HG02763 (cell line): ENCODE data around the gene CACNB4.
"Not testable (repeated sequence)": the region's sequence is repeated elsewhere in the genome, so short reads cannot be mapped to it uniquely, and the experiment has no call there.

ENCODE experiments used
- ATAC-seq: cut with Tn5 transposase; IDR thresholded peaks from one replicate; pipeline ENCODE4 v1.9.1; 2021; ENCODE audit warnings: mild to moderate bottlenecking, moderate library complexity; ENCODE audit not compliant: unreplicated experiment

Gene CACNB4

GRCh38 chr2:151946250-151946884 is 152.5 kb downstream of the CACNB4 start:
- ATAC-seq, result no peak

DNA sequence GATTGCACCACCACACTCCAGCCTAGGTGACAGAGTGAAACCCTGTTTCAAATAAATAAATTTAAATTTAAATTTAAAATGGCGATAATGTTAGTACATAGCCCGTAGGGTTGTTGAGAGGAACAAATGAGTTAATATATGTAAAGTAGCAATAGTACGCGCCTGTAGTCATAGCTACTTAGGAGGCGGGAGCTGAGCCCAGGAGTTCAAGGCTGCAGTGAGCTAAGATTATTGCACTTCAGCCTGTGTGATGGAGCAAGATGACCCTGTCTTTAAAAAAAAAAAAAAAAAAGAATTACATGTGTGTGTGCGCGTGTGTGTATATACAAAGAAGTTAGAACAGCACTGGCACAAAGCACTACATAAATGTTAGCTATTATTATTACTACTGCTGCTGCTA is 153.2 kb downstream of the CACNB4 start:
- ATAC-seq, result no peak

DNA sequence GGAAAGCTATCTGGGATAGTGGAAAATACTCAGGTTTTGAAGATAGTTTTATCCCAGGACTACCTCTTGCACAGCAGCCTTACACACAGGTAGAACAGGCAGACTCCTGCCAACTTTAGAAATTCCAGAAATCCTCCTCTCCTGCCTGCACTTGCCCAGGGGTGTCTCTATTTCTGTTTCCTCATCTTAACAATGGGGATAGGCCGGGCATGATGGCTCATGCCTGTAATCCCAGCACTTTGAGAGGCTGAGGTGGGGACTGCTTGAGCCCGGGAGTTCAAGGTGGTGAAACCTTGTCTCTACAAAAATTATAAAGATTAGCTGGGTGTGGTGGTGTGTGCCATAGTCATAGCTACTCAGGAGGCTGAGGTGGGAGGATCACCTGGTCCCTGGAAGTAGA is 153.7 kb downstream of the CACNB4 start:
- ATAC-seq, result no peak

DNA sequence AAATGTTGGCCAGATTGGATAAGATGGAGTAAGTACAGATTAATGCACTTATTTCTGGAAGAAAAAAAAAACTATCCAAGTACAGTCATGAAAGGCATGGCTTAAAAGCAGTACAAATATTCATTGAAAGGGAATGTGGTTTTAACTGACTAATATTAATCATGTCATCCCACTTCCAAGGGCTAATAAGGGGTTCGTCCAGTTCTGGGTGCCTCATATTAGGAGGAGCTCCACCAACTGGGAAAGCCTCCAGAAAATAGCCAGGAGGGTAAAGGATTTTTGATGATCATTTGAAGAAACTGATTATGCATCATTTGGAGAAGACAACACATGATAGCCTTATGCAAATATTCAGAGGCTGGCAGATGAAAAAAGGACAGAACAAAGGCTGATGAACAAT is 155.4 kb downstream of the CACNB4 start:
- ATAC-seq, result no peak

- ATAC-seq, result not testable (repeated sequence)
Observed at GRCh38 chr2:151942540-151943205, 156.2 kb downstream of the CACNB4 start.

DNA sequence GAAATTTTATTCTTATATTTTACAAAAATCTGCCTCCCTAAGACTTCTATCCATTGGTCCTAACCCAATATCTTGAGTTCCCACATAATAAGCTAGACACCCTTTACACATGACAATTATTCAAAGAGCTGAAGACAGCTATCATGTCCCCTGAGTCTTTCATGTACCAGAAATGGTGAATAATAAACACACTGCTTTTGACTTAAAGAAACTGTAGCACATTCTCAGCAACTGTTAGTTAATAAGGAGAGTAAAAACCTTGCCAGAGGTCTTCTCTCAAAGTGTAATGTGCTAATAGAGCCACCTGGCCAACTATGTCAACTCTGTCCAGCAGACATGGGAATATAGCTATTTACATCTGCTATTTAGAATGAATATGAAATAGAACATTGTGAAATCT is 160.9 kb downstream of the CACNB4 start:
- ATAC-seq, result no peak

DNA sequence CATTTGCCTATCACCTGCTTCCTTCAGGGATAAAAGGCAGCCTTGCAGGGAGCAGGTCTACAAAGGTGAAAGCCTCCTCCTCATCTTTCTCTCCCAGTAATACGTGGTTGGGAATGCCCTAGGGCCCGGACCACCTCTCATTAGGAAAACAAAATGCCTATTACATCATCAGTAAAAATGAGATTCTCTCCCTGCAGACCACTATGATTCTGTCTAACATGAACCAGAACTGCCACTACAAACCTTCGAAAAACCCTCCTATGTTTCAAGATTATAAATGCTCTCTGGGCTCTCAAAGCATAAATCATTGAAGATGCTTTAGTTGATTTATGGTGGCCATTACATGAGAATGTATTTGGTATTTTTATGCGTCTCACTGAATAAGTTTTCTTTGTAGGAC is 162.2 kb downstream of the CACNB4 start:
- no peak for ATAC-seq

DNA sequence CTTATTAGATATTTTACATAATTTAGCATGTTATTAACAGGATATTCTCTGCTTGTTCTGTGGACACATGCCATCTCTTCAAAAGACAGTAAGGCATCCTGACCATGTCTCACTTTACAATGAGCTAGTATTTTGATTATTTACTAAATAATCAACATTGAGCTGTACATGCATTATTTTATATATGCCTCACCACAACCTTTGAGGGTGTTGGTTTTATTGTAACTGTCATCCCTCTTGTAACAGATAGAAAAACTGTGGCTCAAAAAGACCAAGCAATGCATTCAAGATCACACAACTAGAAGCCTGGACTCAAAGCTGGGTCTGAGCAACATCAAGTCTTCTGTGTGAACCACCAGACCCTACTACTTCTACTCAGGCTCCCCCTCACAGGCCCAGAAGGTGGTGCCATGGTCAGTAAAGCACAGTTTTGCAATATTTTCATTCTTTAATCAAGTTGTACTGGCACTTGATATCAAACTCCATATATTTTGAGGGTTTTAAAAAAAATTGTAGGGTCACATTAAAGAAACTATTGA is 165.5 kb downstream of the CACNB4 start:
- no peak for ATAC-seq

GRCh38 chr2:151931756-151932155 is 167.1 kb downstream of the CACNB4 start:
- ATAC-seq, result no peak

DNA sequence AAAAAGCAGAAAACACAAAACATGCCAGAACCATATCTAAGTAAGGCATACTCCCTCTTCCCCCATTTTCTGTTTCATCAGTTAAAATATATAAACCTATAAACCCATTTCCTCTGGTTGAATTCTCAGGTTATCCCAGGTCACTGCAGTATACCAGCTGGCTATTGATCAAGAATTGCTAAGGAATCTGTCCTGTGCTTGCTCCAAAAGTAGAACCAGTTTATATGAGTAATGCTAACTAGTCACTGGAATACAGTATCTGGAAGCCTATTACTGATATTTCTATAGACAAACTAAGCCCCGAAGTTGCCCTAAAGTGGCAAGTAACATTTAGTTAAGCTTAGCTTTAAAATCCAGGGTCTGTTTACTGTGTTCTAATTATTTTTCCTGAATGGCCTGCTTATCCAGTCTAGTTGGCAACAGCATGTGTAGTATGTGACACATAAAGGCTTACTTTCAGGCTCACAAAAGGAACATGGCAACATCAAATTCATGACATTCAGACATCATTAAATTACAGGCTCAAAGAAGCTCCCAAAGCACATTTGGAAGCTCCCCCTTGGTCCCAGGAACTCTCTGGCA is 167.7 kb downstream of the CACNB4 start:
- ATAC-seq, result no peak

DNA sequence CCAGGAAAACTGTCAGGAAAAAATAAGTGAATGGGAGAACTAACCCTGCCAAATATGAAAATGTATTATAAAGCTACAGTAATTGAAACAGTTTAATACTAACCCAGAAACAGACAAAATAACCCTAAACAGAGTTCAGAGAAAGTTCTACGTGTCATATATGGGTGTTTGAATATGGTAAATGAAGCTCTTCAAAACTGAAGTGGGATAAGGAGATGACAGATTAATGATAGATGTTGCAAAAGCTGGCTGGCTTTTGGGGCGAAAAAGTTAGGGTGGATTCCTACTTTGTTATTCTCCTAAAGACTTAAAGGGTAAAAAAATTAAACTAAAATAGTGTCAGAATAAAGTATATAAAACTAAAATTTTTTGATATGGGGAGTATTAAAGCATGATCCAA is 168.8 kb downstream of the CACNB4 start:
- ATAC-seq, result no peak

- ATAC-seq, result no peak
Observed at GRCh38 chr2:151928380-151928779, 170.5 kb downstream of the CACNB4 start.

DNA sequence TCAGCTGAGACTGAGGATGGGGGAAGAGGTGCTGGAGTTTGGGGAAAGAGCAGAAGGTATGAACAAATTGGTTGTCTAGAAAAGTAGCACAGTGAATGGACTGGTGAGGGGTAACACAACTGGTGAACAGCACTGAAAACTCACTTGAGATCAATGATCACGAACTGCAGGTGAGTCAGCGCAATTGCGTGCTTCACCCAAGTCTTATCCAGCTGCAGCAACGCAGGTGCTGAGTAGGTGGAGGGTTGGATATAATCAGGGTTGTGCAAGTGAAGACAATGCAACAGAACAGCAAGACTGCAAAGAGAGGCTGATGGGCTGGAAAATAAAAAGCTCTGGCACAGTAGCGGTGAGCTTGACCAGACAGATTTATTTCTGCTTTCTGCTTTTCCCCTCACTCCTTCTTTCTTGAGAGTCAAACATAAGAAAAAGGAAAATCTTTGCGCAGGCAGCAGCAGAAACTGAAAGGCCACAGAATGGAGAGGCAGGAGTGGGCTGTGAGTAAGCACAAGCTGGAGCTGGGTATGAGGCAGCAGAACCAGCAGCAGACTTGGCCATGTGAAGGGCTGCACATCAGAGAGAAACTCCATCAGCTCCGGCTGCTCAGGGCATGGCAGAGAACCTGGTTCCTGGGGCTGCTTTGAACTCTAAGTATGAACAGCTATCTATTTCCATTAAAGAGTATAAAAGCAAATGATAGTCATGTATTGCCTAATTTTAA is 171.2 kb downstream of the CACNB4 start:
- ATAC-seq, result no peak

GRCh38 chr2:151922845-151923666 is 175.8 kb downstream of the CACNB4 start:
- no peak for ATAC-seq

- no peak for ATAC-seq
Observed at GRCh38 chr2:151919786-151920185, 179.1 kb downstream of the CACNB4 start.

DNA sequence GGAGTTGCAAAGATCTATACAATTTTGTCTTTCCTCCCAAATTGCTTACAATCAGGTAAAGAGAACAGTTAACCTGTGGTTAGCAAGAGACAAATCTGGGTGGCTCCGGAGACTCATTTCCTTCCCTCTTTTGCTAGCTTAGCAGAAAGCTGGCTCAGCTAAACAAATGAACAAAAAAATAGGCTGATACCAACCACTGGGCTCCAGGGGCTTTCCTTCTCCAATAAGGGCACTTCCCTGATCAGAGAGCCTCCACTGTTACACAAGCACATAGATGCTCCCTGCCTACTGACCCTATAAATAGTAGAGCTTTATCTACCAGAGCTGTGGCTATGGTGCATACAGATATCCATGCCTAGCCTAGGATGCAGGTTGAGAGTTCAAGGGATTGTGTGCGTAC is 180.5 kb downstream of the CACNB4 start:
- no peak for ATAC-seq

GRCh38 chr2:151916632-151917031 is 182.2 kb downstream of the CACNB4 start:
- no peak for ATAC-seq

DNA sequence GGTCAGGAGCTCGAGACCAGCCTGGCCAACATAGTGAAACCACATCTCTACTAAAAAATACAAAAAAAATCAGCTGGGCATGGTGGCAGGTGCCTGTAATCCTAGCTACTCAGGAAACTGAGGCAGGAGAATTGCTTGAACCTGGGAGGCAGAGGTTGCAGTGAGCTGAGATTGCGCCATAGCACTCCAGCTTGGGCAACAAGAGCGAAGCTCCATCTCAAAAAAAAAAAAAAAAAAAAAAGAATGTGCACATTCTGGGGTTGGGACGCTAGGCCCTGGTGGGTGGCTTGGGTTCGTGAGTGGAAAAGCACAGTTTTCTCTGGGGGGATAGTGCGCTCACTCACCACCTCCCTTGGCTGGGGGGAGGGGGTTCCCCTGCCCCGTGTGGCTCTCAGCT is 183.2 kb downstream of the CACNB4 start:
- ATAC-seq, result not testable (repeated sequence)

GRCh38 chr2:151914989-151915628 is 183.7 kb downstream of the CACNB4 start:
- ATAC-seq, result no peak

- ATAC-seq, result no peak
Observed at GRCh38 chr2:151908204-151908882, 190.5 kb downstream of the CACNB4 start.
